GM23248 (cell line): ENCODE measurements around the gene RSRC1.

Experiments
- EZH2 ChIP-seq: fragments of 200-600 bp; sonication (generic); IDR thresholded peaks from 2 replicates; pipeline ENCODE4 v1.6.1; 2018; ENCODE audit warnings: antibody characterized with exemption, mild to moderate bottlenecking; ENCODE audit not compliant: insufficient read depth, poor library complexity, severe bottlenecking
- EZH2phosphoT487 ChIP-seq: fragments of 200-600 bp; sonication (generic); IDR thresholded peaks from 2 replicates; pipeline ENCODE4 v1.6.1; 2018; ENCODE audit warnings: antibody characterized with exemption, moderate library complexity, mild to moderate bottlenecking, low read depth; ENCODE audit not compliant: insufficient read depth

- TF ChIP-seq EZH2 (no peak), EZH2phosphoT487 (no peak)
Measured at GRCh38 chr3:158458464-158458863, 348.6 kb downstream of the RSRC1 start.
